HepG2 (cell line): ENCODE results near the gene IL17A. TPM values are rescaled to one million over a fixed set of nuclear protein-coding genes. Genes with fewer than 3 reads are reported as not detected.

Experiments
- HMGA1 ChIP-seq: sonication (generic); formaldehyde crosslinking; conservative IDR thresholded peaks from 2 replicates; pipeline ENCODE4 v1.4.0; 2020; ENCODE audit warnings: missing genetic modification reagents
- HNRNPK ChIP-seq: fragments of 200-400 bp; formaldehyde crosslinking; IDR thresholded peaks from 2 replicates; pipeline ENCODE4 v1.6.1; 2018; ENCODE audit warnings: low read length, low read depth, moderate library complexity, mild to moderate bottlenecking; ENCODE audit not compliant: poor library complexity, severe bottlenecking
- MTA1 ChIP-seq: sonication (generic); formaldehyde crosslinking; IDR thresholded peaks from 2 replicates; pipeline ENCODE4 v1.4.0; 2020; ENCODE audit warnings: missing genetic modification reagents, mild to moderate bottlenecking, borderline replicate concordance
- MZF1 ChIP-seq: sonication (generic); formaldehyde crosslinking; IDR thresholded peaks from 2 replicates; pipeline ENCODE4 v1.8.1; 2023; ENCODE audit warnings: mild to moderate bottlenecking, missing genetic modification reagents, borderline replicate concordance
- PATZ1 ChIP-seq: sonication (generic); formaldehyde crosslinking; IDR thresholded peaks from 2 replicates; pipeline ENCODE4 v1.4.0; 2020; ENCODE audit warnings: missing genetic modification reagents
- PAX8 ChIP-seq: sonication (generic); formaldehyde crosslinking; IDR thresholded peaks from 2 replicates; pipeline ENCODE4 v1.8.0; 2022; ENCODE audit warnings: mild to moderate bottlenecking, missing genetic modification reagents, borderline replicate concordance
- SRY ChIP-seq: sonication (generic); formaldehyde crosslinking; IDR thresholded peaks from 2 replicates; pipeline ENCODE4 v1.8.0; 2022; ENCODE audit warnings: mild to moderate bottlenecking, missing genetic modification reagents
- YY1 ChIP-seq: IDR thresholded peaks from 2 replicates; pipeline ENCODE4 v1.6.1; 2011; ENCODE audit warnings: low read length, low read depth, moderate library complexity, mild to moderate bottlenecking; ENCODE audit not compliant: insufficient read depth, insufficient replicate concordance
- ZNF367 ChIP-seq: sonication (generic); formaldehyde crosslinking; IDR thresholded peaks from 2 replicates; pipeline ENCODE4 v1.4.0; 2020; ENCODE audit warnings: missing genetic modification reagents, borderline replicate concordance
- ZNF441 ChIP-seq: sonication (generic); formaldehyde crosslinking; IDR thresholded peaks from 2 replicates; pipeline ENCODE4 v1.7.0; 2021; ENCODE audit warnings: missing genetic modification reagents, borderline replicate concordance
- ZXDC ChIP-seq: sonication (generic); formaldehyde crosslinking; IDR thresholded peaks from 2 replicates; pipeline ENCODE4 v1.5.0; 2020; ENCODE audit warnings: mild to moderate bottlenecking, missing genetic modification reagents
- polyA plus RNA-seq, 8 experiments: library from polyadenylated mRNA; depleted of rRNA in 3 of 8; stranded (reverse) in 7 of 8; unstranded in 1 of 8; fragments of >200 nt; fragmentation: Illumina TruSeq in 4 of 8; extraction: Trizol in 4 of 8; gene quantifications; 2 replicates each; pipeline versions ENCODE4 v1.2.1 to v1.2.3, GENCODE V29; 2011 to 2016; ENCODE audit warnings: low read depth in 4 of 8, missing spikeins in 1 of 8, mixed read lengths in 1 of 8; ENCODE audit not compliant: insufficient read depth in 1 of 8
- total RNA-seq, 5 experiments: library from RNA; depleted of rRNA; stranded (reverse); fragments of >200 nt; fragmentation: Illumina TruSeq; extraction: Trizol; gene quantifications; 2 replicates each; pipeline ENCODE4 v1.2.3, GENCODE V29; 2016; ENCODE audit warnings: low read depth in 1 of 5

Gene IL17A
- total and polyA plus RNA-seq, 2 of the 13 experiments (the other 11 are each of a cell fraction or from before 2014, with no cell fraction given), result not detected

GRCh38 chr6:52176550-52176949, 9.6 kb upstream of the IL17A start (continued):
- TF ChIP-seq ZXDC (CRISPR knock-in tag), result no peak
- TF ChIP-seq ZNF367 (CRISPR knock-in tag), result no peak
- TF ChIP-seq ZNF441 (CRISPR knock-in tag), result no peak
- no peak for TF ChIP-seq PAX8
- TF ChIP-seq MTA1 (CRISPR knock-in tag), result no peak
- TF ChIP-seq YY1, result no peak
- TF ChIP-seq HNRNPK, result no peak
- no peak for TF ChIP-seq HMGA1 (CRISPR knock-in tag)
- TF ChIP-seq MZF1 (CRISPR knock-in tag), result no peak
- TF ChIP-seq SRY, result no peak
- no peak for TF ChIP-seq PATZ1
